Stimulated activated CD8-positive, alpha-beta memory T cell treated with anti-CD3 and anti-CD28 coated beads, Interleukin-4, amount 100 ng/mL, for 1 hour (primary cell): Measurements from ENCODE around the gene RRP1.

Source experiments
- DNase-seq, 2 donors: peaks; one replicate each; pipeline ENCODE4 v3.0.0-alpha.2; 2020; ENCODE audit warnings: low read depth in 2 of 2, low spot score in 1 of 2

RRP1 gene

GRCh38 chr21:43789276-43790009, at the start of gene RRP1:
RRP1 (plus strand) TSS chr21:43789577; CDS start chr21:43789630, 53 bp downstream.
- DNase-seq = peak; percentile 86 to 88

- DNase-seq = no peak
Measured at GRCh38 chr21:43739621-43740435, 49.5 kb upstream of the RRP1 start.

GRCh38 chr21:43740497-43741156, 48.8 kb upstream of the RRP1 start:
- DNase-seq = no peak

- DNase-seq = no peak
Measured at GRCh38 chr21:43741423-43742096, 47.8 kb upstream of the RRP1 start.

GRCh38 chr21:43743947-43744346, 45.4 kb upstream of the RRP1 start:
- DNase-seq = no peak

GRCh38 chr21:43744725-43745124, 44.7 kb upstream of the RRP1 start:
- no peak for DNase-seq

GRCh38 chr21:43745772-43746517, 43.4 kb upstream of the RRP1 start:
- no peak for DNase-seq

GRCh38 chr21:43748622-43749021, 40.8 kb upstream of the RRP1 start:
- no peak for DNase-seq

GRCh38 chr21:43749651-43750262, 39.6 kb upstream of the RRP1 start:
- no peak for DNase-seq

GRCh38 chr21:43750339-43751033, 38.9 kb upstream of the RRP1 start:
- DNase-seq = no peak

- no peak for DNase-seq
Measured at GRCh38 chr21:43751955-43752591, 37.3 kb upstream of the RRP1 start.

- DNase-seq = no peak
Measured at GRCh38 chr21:43752758-43753438, 36.5 kb upstream of the RRP1 start.

- no peak for DNase-seq
Measured at GRCh38 chr21:43753439-43753799, 36.0 kb upstream of the RRP1 start.

- DNase-seq = no peak
Measured at GRCh38 chr21:43754948-43755781, 34.2 kb upstream of the RRP1 start.

- DNase-seq = no peak
Measured at GRCh38 chr21:43755820-43756594, 33.4 kb upstream of the RRP1 start.

GRCh38 chr21:43757601-43758000, 31.8 kb upstream of the RRP1 start:
- no peak for DNase-seq

GRCh38 chr21:43758111-43758641, 31.2 kb upstream of the RRP1 start:
- DNase-seq = no peak
